K562 (cell line): Measurements from ENCODE around the gene PPP1R9B. TPM values are rescaled to one million over a fixed set of nuclear protein-coding genes. Genes with fewer than 3 reads are reported as not detected.

Experiments used
- CTBP1 ChIP-seq: fragments of 450-650 bp; IDR thresholded peaks from 2 replicates; pipeline ENCODE4 v1.6.1; 2016; ENCODE audit warnings: borderline replicate concordance
- HDAC3 ChIP-seq: fragments of 450-650 bp; IDR thresholded peaks from 2 replicates; pipeline ENCODE4 v1.6.1; 2018; ENCODE audit warnings: borderline replicate concordance, mild to moderate bottlenecking, moderate library complexity; ENCODE audit not compliant: partially characterized antibody
- KAT7 ChIP-seq: sonication (generic); formaldehyde crosslinking; IDR thresholded peaks from 2 replicates; pipeline ENCODE4 v1.8.0; 2022; ENCODE audit warnings: missing genetic modification reagents, mild to moderate bottlenecking, borderline replicate concordance
- NCOA4 ChIP-seq: fragments of 450-650 bp; IDR thresholded peaks from 2 replicates; pipeline ENCODE4 v1.6.1; 2018; ENCODE audit warnings: mild to moderate bottlenecking; ENCODE audit not compliant: partially characterized antibody
- NFIX ChIP-seq: fragments of 250-450 bp; sonication (Bioruptor Pico); IDR thresholded peaks from 2 replicates; pipeline ENCODE4 v1.4.0; 2020; ENCODE audit warnings: low read depth, mild to moderate bottlenecking, moderate library complexity
- NR2F6 ChIP-seq: fragments of 450-650 bp; formaldehyde crosslinking; IDR thresholded peaks from 2 replicates; pipeline ENCODE4 v1.4.0; 2020; ENCODE audit warnings: mild to moderate bottlenecking
- PHTF2 ChIP-seq: fragments of 250-450 bp; sonication (Bioruptor Pico); IDR thresholded peaks from 2 replicates; pipeline ENCODE4 v1.5.0; 2021; ENCODE audit warnings: mild to moderate bottlenecking
- PTRF ChIP-seq: fragments of 450-650 bp; IDR thresholded peaks from 2 replicates; pipeline ENCODE4 v1.6.1; 2016; ENCODE audit warnings: mild to moderate bottlenecking, missing genetic modification characterization, missing compliant biosample characterization
- RBBP5 ChIP-seq: fragments of 200-600 bp; sonication (generic); IDR thresholded peaks from 2 replicates; pipeline ENCODE4 v1.6.1; 2012; ENCODE audit warnings: borderline replicate concordance, mild to moderate bottlenecking, low read length, control low read depth, inconsistent platforms; ENCODE audit not compliant: insufficient read depth, poor library complexity, severe bottlenecking
- RNF2 ChIP-seq: sonication (generic); IDR thresholded peaks from 2 replicates; pipeline ENCODE4 v1.6.1; 2016
- SAFB2 ChIP-seq: fragments of 200-400 bp; formaldehyde crosslinking; IDR thresholded peaks from 2 replicates; pipeline ENCODE4 v1.6.1; 2018; ENCODE audit warnings: borderline replicate concordance, low read length, low read depth, moderate library complexity; ENCODE audit not compliant: severe bottlenecking
- SRSF9 ChIP-seq: fragments of 200-400 bp; formaldehyde crosslinking; IDR thresholded peaks from 2 replicates; pipeline ENCODE4 v1.6.1; 2017; ENCODE audit warnings: low read depth, low read length, borderline replicate concordance
- TFAM ChIP-seq: fragments of 250-450 bp; sonication (Bioruptor Pico); conservative IDR thresholded peaks from 2 replicates; pipeline ENCODE4 v1.5.0; 2021; ENCODE audit warnings: mild to moderate bottlenecking, moderate library complexity
- ZBTB34 ChIP-seq: fragments of 250-450 bp; sonication (Bioruptor Pico); IDR thresholded peaks from 2 replicates; pipeline ENCODE4 v1.8.0; 2021; ENCODE audit warnings: mild to moderate bottlenecking, moderate library complexity
- ZEB2 ChIP-seq: fragments of 450-650 bp; IDR thresholded peaks from 2 replicates; pipeline ENCODE4 v1.6.1; 2016
- ZNF174 ChIP-seq: fragments of 250-450 bp; sonication (Bioruptor Pico); IDR thresholded peaks from 2 replicates; pipeline ENCODE4 v1.4.0; 2020; ENCODE audit warnings: mild to moderate bottlenecking
- ZNF175 ChIP-seq: fragments of 200-800 bp; sonication (Bioruptor generic); IDR thresholded peaks from 2 replicates; pipeline ENCODE4 v1.6.1; 2016; ENCODE audit warnings: low read depth, mild to moderate bottlenecking, missing genetic modification characterization, missing compliant biosample characterization
- ZNF3 ChIP-seq: fragments of 250-450 bp; sonication (Bioruptor Pico); IDR thresholded peaks from 2 replicates; pipeline ENCODE4 v1.5.0; 2021; ENCODE audit warnings: mild to moderate bottlenecking, moderate library complexity
- ZNF316 ChIP-seq: fragments of 450-650 bp; IDR thresholded peaks from 2 replicates; pipeline ENCODE4 v1.6.1; 2016
- ZNF444 ChIP-seq: fragments of 250-450 bp; sonication (Bioruptor Pico); IDR thresholded peaks from 2 replicates; pipeline ENCODE4 v1.4.0; 2020; ENCODE audit warnings: mild to moderate bottlenecking, moderate library complexity
- ZNF586 ChIP-seq: fragments of 450-650 bp; formaldehyde crosslinking; conservative IDR thresholded peaks from 2 replicates; pipeline ENCODE4 v1.4.0; 2020; ENCODE audit warnings: mild to moderate bottlenecking, moderate library complexity
- ZNF655 ChIP-seq: fragments of 250-450 bp; sonication (Bioruptor Pico); IDR thresholded peaks from 2 replicates; pipeline ENCODE4 v1.5.0; 2021
- ZSCAN32 ChIP-seq: fragments of 450-650 bp; formaldehyde crosslinking; IDR thresholded peaks from 2 replicates; pipeline ENCODE4 v1.4.0; 2020; ENCODE audit warnings: mild to moderate bottlenecking, moderate library complexity
- polyA plus RNA-seq, 8 experiments: library from polyadenylated mRNA; depleted of rRNA in 4 of 8; stranded (reverse) in 5 of 8; unstranded in 3 of 8; fragments of >200 nt; fragmentation: Nextera tagmentation in 2 of 8; fragmentation: Illumina TruSeq in 1 of 8; extraction: Ambion mirVana in 2 of 8; extraction: Trizol in 1 of 8; gene quantifications; 2 replicates each; pipeline versions ENCODE4 v1.2.1 to v1.2.3, GENCODE V29; 2011 to 2014; ENCODE audit warnings: inconsistent platforms in 1 of 8, missing spikeins in 1 of 8
- total RNA-seq, 7 experiments: library from RNA; depleted of rRNA in 6 of 7; stranded (reverse); fragments of >200 nt in 6 of 7; fragmentation: Illumina TruSeq in 2 of 7; extraction: Trizol in 2 of 7; gene quantifications; 2 replicates each; pipeline versions ENCODE4 v1.2.1 to v1.2.3, GENCODE V29; 2011 to 2021; ENCODE audit warnings: low replicate concordance in 1 of 7
- TF ChIP-seq, protein P1 (sequence below): fragments of 250-450 bp; sonication (Bioruptor Pico); IDR thresholded peaks from 2 replicates; pipeline ENCODE4 v1.4.0; 2020
- TF ChIP-seq, protein P2 (sequence below): sonication (generic); formaldehyde crosslinking; IDR thresholded peaks from 2 replicates; pipeline ENCODE4 v1.5.0; 2020; ENCODE audit warnings: missing genetic modification reagents

Gene PPP1R9B
- total and polyA plus RNA-seq, 9 of the 15 experiments (the other 6 are each of a cell fraction or from before 2014, with no cell fraction given) = 0.10 to 63.5 (median 24.7) TPM

DNA sequence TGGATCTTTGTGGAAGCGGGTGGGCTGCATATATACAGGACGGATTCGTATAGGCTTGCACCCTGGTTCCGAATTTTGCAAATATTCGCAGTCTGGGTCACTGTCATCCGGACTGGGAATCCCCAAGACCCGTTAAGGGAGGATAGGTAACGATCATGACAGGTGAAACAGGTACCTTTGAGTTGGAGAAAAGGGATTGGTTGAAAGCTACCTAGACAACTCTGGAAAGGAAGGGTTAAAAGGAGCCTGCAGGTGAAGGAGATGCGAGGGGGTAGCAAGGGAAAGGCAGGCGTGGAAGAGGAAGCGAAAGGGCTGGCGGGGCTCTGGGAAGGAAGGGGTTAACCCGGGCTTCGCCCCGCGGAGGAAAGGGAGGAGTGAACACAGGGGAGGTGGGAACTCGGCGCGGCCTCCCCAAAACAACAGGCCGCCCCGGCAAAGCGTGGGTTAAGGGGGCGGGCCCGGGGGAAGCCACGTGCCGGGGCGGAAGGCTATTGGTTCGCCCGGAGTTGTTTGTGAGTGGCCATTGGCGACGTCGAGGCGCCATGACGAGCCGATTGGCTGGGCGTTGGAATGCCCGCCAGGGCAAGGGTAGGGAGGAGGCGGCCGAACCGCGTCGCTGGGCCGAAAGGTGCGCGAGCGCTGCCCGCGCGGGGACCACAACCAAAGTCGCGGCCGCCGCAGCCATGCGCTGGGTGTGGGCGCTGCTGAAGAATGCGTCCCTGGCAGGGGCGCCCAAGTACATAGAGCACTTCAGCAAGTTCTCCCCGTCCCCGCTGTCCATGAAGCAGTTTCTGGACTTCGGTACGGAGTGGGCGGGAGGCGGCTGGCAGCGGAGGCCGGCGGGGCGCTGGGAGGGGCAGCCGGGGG, 55.5 kb downstream of the PPP1R9B start, which contains the start of gene PDK2 (continued):
- TF ChIP-seq RBBP5 (no peak), TFAM (CRISPR knock-in tag) (no peak), ZNF175 (no peak), SRSF9 (no peak), ZNF316 (no peak), ZNF3 (CRISPR knock-in tag) (no peak), ZNF586 (CRISPR knock-in tag) (no peak), PHTF2 (no peak), HDAC3 (no peak), ZNF174 (CRISPR knock-in tag) (no peak), ZBTB34 (no peak), ZNF444 (CRISPR knock-in tag) (no peak), ZSCAN32 (CRISPR knock-in tag) (no peak), ZEB2 (no peak), SAFB2 (no peak), ZNF655 (no peak), KAT7 (CRISPR knock-in tag) (no peak), NFIX (CRISPR knock-in tag) (no peak), PTRF (no peak), CTBP1 (no peak), NCOA4 (no peak), NR2F6 (CRISPR knock-in tag) (no peak), RNF2 (0 out of 2 replicates have a peak, but pooled peaks have one; percentile 21)
- TF ChIP-seq, protein P1, sequence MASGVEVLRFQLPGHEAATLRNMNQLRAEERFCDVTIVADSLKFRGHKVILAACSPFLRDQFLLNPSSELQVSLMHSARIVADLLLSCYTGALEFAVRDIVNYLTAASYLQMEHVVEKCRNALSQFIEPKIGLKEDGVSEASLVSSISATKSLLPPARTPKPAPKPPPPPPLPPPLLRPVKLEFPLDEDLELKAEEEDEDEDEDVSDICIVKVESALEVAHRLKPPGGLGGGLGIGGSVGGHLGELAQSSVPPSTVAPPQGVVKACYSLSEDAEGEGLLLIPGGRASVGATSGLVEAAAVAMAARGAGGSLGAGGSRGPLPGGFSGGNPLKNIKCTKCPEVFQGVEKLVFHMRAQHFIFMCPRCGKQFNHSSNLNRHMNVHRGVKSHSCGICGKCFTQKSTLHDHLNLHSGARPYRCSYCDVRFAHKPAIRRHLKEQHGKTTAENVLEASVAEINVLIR (CRISPR knock-in tag) = no peak
- TF ChIP-seq, protein P2, sequence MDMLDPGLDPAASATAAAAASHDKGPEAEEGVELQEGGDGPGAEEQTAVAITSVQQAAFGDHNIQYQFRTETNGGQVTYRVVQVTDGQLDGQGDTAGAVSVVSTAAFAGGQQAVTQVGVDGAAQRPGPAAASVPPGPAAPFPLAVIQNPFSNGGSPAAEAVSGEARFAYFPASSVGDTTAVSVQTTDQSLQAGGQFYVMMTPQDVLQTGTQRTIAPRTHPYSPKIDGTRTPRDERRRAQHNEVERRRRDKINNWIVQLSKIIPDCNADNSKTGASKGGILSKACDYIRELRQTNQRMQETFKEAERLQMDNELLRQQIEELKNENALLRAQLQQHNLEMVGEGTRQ (CRISPR knock-in tag) = peak; percentile 96
